ENCODE data around the gene SLC30A4. TPM values are rescaled to one million over a fixed set of nuclear protein-coding genes. Genes with fewer than 3 reads are reported as not detected.

The SLC30A4 gene
- total and polyA plus RNA-seq, 2 experiments from 2014 or later, result 6.4 to 6.5 TPM

DNA sequence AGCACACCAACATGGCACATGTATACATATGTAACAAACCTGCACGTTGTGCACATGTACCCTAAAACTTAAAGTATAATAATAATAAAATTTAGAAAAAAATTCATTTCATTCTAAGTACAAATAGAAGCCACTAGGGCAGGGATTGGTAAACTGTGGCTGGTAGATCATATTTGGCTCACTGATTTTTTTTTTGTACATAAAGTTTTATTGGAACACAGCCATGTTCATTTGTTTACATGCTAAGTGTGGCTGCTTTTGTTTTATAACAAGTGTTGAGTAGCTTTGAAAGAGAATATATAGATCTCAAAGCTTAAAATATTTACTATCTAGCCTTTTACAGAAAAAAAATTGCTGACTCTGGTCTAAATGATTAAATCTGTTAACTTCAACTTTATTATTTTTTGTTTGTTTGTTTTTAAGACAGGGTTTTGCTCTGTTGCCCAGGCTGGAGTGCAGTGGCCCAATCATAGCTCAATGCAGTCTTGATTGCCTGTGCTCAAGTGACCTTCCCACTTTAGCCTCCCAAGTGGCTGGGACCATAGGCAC lies 32.8 kb downstream of the SLC30A4 start:
- Histone ChIP-seq H3K27ac (no peak overlapping the region), H3K4me1 (ENCODE audit: insufficient read depth) (no peaks in the 10 kb centered on the region), H3K27me3 (replicated peaks; ENCODE audit: insufficient read depth) (no peaks in the 10 kb centered on the region), H3K9ac (no peak overlapping the region), H3K36me3 (ENCODE audit: low read depth) (no peaks in the 10 kb centered on the region), H3K4me2 (ENCODE audit: unreplicated experiment) (no peak overlapping the region), H2AFZ (no peak overlapping the region), H4K20me1 (ENCODE audit: insufficient read depth) (no peaks in the 10 kb centered on the region), H3K9me3 (ENCODE audit: low read depth) (no peaks in the 10 kb centered on the region), H3F3A (ENCODE audit: insufficient read depth) (no peaks in the 10 kb centered on the region), H3K79me2 (ENCODE audit: insufficient read depth) (no peaks in the 10 kb centered on the region), H3K4me3 (no peak overlapping the region), H3K9me2 (ENCODE audit: insufficient read depth) (no peaks in the 10 kb centered on the region)
- in situ Hi-C loops (cut with MboI), result no loop called here
- TF ChIP-seq EZH2phosphoT487 (IDR thresholded peaks at IDR 0.05; ENCODE audit: insufficient read depth, low read depth) (no peak), EZH2 (IDR thresholded peaks at IDR 0.05; ENCODE audit: insufficient read depth, poor library complexity, severe bottlenecking) (no peak)
- no peak for DNase-seq
- WGBS, 2 experiments (ENCODE audit: low coverage in 1 of 2, low lambda C conversion rate in 2 of 2, missing lambda C conversion rate in 2 of 2), result 64 to 71% methylated on average over 1 of the region's 1 CpG

DNA sequence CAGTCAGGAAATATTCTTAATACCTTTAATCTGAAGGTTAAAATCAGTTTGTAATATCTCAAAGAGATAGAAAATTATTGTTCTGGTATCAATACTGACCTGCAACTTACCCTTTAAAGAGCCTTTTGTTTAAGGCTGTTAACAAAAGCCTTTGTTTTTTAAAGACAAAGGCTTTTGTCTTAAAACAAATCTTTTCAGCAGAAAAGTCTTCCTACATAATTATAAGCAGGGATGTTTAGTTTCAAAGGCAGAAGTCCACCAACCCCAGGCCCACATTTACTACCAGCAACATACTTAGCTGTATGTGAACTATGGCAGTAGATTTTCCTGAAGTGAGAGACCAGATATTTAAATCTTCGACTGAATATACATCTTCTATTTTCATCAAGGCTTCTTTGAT lies 36.2 kb downstream of the SLC30A4 start:
- Histone ChIP-seq H3K4me3 (no peak overlapping the region), H3K27me3 (replicated peaks; ENCODE audit: insufficient read depth) (no peaks in the 10 kb centered on the region), H3K36me3 (ENCODE audit: low read depth) (0 out of 2 replicates have a peak, but pooled peaks cover 3% of the 10 kb centered on the region), H3K4me2 (ENCODE audit: unreplicated experiment) (no peak overlapping the region), H3K27ac (no peak overlapping the region), H2AFZ (no peak overlapping the region), H3K4me1 (ENCODE audit: insufficient read depth) (no peaks in the 10 kb centered on the region), H4K20me1 (ENCODE audit: insufficient read depth) (no peaks in the 10 kb centered on the region), H3K79me2 (ENCODE audit: insufficient read depth) (no peaks in the 10 kb centered on the region), H3K9ac (no peak overlapping the region), H3K9me2 (ENCODE audit: insufficient read depth) (no peaks in the 10 kb centered on the region), H3K9me3 (ENCODE audit: low read depth) (no peaks in the 10 kb centered on the region), H3F3A (ENCODE audit: insufficient read depth) (no peaks in the 10 kb centered on the region)
- WGBS, 2 experiments (ENCODE audit: low coverage in 1 of 2, low lambda C conversion rate in 2 of 2, missing lambda C conversion rate in 2 of 2), result 90 to 95% methylated on average over 1 of the region's 1 CpG
- in situ Hi-C loops (cut with MboI), result no loop called here
- no peak for DNase-seq
- TF ChIP-seq EZH2 (IDR thresholded peaks at IDR 0.05; ENCODE audit: insufficient read depth, poor library complexity, severe bottlenecking), result no peak
- TF ChIP-seq EZH2phosphoT487 (IDR thresholded peaks at IDR 0.05; ENCODE audit: insufficient read depth, low read depth), result no peak

DNA sequence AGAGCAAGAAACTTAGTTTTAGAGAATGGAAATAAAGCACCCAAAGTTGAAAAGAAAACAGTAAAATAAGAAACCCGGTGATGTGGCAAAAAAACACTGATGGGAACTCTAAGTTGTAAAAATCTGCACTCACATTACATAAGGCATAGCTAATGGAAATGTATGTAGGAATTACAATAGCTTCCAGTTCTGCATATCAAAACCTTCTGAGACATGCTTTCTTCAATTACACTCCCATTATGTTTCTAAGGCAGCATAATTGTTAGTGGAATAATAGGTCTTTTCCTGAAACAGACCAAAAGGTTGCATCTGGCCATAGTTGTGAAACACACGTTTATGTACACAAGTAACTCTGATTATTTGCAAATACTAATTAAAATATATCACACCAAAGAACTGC lies 41.4 kb downstream of the SLC30A4 start:
- no peak overlapping the region for H3K9ac ChIP-seq
- no peaks in the 10 kb centered on the region for H3F3A ChIP-seq (ENCODE audit: insufficient read depth)
- in situ Hi-C loops (cut with MboI), result no loop called here
- 66 to 81% methylated on average over 2 of the region's 2 CpGs for WGBS, 2 experiments (ENCODE audit: low coverage in 1 of 2, low lambda C conversion rate in 2 of 2, missing lambda C conversion rate in 2 of 2)
- H3K36me3 ChIP-seq (ENCODE audit: low read depth), result 0 out of 2 replicates have a peak, but pooled peaks cover 3% of the 10 kb centered on the region
- no peak overlapping the region for H3K4me2 ChIP-seq (ENCODE audit: unreplicated experiment)
- no peak overlapping the region for H3K4me3 ChIP-seq
- no peaks in the 10 kb centered on the region for H3K9me2 ChIP-seq (ENCODE audit: insufficient read depth)
- no peaks in the 10 kb centered on the region for H3K79me2 ChIP-seq (ENCODE audit: insufficient read depth)
- H4K20me1 ChIP-seq (ENCODE audit: insufficient read depth), result no peaks in the 10 kb centered on the region
- no peak for TF ChIP-seq EZH2phosphoT487 (IDR thresholded peaks at IDR 0.05; ENCODE audit: insufficient read depth, low read depth)
- no peak for TF ChIP-seq EZH2 (IDR thresholded peaks at IDR 0.05; ENCODE audit: insufficient read depth, poor library complexity, severe bottlenecking)
- H2AFZ ChIP-seq, result no peak overlapping the region
- no peaks in the 10 kb centered on the region for H3K9me3 ChIP-seq (ENCODE audit: low read depth)
- H3K27me3 ChIP-seq (replicated peaks; ENCODE audit: insufficient read depth), result no peaks in the 10 kb centered on the region
- DNase-seq, result no peak
- H3K27ac ChIP-seq, result no peak overlapping the region
- no peaks in the 10 kb centered on the region for H3K4me1 ChIP-seq (ENCODE audit: insufficient read depth)

DNA sequence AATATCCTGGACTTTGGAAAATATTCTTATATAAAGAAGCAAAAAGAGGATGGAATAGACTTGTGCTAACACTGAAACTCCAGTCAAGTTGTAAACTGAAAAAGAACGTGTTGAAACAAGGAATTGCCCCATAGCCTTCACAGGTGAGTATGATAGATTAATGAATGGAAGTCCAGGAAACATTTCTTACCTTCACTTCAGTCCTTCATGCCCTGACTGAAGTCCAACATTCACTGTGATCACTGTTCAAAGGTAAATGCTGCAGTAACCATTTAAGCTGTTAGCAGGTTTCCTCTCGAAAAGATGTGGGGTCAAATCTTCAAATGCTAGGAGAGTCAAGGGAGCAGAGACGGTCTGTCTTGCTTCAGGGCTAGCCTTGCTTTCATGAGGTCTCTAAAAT lies 46.1 kb downstream of the SLC30A4 start:
- H3K9me3 ChIP-seq (ENCODE audit: low read depth), result no peaks in the 10 kb centered on the region
- H3K9ac ChIP-seq, result no peak overlapping the region
- WGBS, 2 experiments (ENCODE audit: low coverage in 1 of 2, low lambda C conversion rate in 2 of 2, missing lambda C conversion rate in 2 of 2), result 58 to 65% methylated on average over 3 of the region's 3 CpGs
- in situ Hi-C loops (cut with MboI), result no loop called here
- H3K9me2 ChIP-seq (ENCODE audit: insufficient read depth), result no peaks in the 10 kb centered on the region
- no peak overlapping the region for H3K4me3 ChIP-seq
- no peaks in the 10 kb centered on the region for H3K27me3 ChIP-seq (replicated peaks; ENCODE audit: insufficient read depth)
- no peaks in the 10 kb centered on the region for H4K20me1 ChIP-seq (ENCODE audit: insufficient read depth)
- H3K4me1 ChIP-seq (ENCODE audit: insufficient read depth), result no peaks in the 10 kb centered on the region
- no peak for TF ChIP-seq EZH2 (IDR thresholded peaks at IDR 0.05; ENCODE audit: insufficient read depth, poor library complexity, severe bottlenecking)
- no peak for TF ChIP-seq EZH2phosphoT487 (IDR thresholded peaks at IDR 0.05; ENCODE audit: insufficient read depth, low read depth)
- H2AFZ ChIP-seq, result no peak overlapping the region
- H3F3A ChIP-seq (ENCODE audit: insufficient read depth), result no peaks in the 10 kb centered on the region
- no peaks in the 10 kb centered on the region for H3K79me2 ChIP-seq (ENCODE audit: insufficient read depth)
- H3K36me3 ChIP-seq (ENCODE audit: low read depth), result no peaks in the 10 kb centered on the region
- no peak for DNase-seq
- H3K27ac ChIP-seq, result no peak overlapping the region
- H3K4me2 ChIP-seq (ENCODE audit: unreplicated experiment), result no peak overlapping the region

DNA sequence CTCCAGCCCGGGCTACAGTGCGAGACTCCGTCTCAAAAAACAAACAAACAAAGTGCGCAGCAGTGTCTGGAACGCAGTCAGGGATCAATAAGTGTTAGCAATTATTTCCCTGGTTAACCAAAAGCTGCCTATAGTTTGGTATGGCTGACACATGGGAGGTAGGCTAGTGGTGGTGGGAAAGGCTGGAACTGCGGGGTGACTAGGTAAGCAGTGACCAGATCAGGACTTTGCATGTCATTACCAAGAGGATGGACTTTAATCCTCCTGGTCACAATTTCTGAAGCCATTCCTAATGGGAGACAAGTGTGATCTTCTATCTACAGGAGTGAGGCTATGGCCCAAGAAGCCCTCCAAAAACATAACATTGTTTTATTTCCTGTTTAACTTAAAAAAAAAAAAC lies 47.8 kb downstream of the SLC30A4 start:
- Histone ChIP-seq H3K4me3 (no peak overlapping the region), H3K36me3 (ENCODE audit: low read depth) (no peaks in the 10 kb centered on the region), H3K4me1 (ENCODE audit: insufficient read depth) (no peaks in the 10 kb centered on the region), H3K9me2 (ENCODE audit: insufficient read depth) (no peaks in the 10 kb centered on the region), H3K9me3 (ENCODE audit: low read depth) (no peaks in the 10 kb centered on the region), H3K9ac (no peak overlapping the region), H3K27ac (no peak overlapping the region), H3K4me2 (ENCODE audit: unreplicated experiment) (no peak overlapping the region), H2AFZ (no peak overlapping the region), H3F3A (ENCODE audit: insufficient read depth) (no peaks in the 10 kb centered on the region), H3K27me3 (replicated peaks; ENCODE audit: insufficient read depth) (no peaks in the 10 kb centered on the region), H3K79me2 (ENCODE audit: insufficient read depth) (no peaks in the 10 kb centered on the region), H4K20me1 (ENCODE audit: insufficient read depth) (no peaks in the 10 kb centered on the region)
- in situ Hi-C loops (cut with MboI), result no loop called here
- no peak for DNase-seq
- no peak for TF ChIP-seq EZH2phosphoT487 (IDR thresholded peaks at IDR 0.05; ENCODE audit: insufficient read depth, low read depth)
- TF ChIP-seq EZH2 (IDR thresholded peaks at IDR 0.05; ENCODE audit: insufficient read depth, poor library complexity, severe bottlenecking), result no peak
- 84 to 86% methylated on average over 6 of the region's 6 CpGs for WGBS, 2 experiments (ENCODE audit: low coverage in 1 of 2, low lambda C conversion rate in 2 of 2, missing lambda C conversion rate in 2 of 2)
